HL-60/S4 treated with retinoic acid at 250 ng/mL for 4 days and 3 days (cell line): Measurements from ENCODE around the gene FAS.

Experiments
- in situ Hi-C: fragments of 300-500 bp; cut with MboI; formaldehyde crosslinking; loops from 2 replicates; pipeline ENCODE4 v1.7.0; 2022; ENCODE audit warnings: low sequenced_read_pairs

FAS gene

DNA sequence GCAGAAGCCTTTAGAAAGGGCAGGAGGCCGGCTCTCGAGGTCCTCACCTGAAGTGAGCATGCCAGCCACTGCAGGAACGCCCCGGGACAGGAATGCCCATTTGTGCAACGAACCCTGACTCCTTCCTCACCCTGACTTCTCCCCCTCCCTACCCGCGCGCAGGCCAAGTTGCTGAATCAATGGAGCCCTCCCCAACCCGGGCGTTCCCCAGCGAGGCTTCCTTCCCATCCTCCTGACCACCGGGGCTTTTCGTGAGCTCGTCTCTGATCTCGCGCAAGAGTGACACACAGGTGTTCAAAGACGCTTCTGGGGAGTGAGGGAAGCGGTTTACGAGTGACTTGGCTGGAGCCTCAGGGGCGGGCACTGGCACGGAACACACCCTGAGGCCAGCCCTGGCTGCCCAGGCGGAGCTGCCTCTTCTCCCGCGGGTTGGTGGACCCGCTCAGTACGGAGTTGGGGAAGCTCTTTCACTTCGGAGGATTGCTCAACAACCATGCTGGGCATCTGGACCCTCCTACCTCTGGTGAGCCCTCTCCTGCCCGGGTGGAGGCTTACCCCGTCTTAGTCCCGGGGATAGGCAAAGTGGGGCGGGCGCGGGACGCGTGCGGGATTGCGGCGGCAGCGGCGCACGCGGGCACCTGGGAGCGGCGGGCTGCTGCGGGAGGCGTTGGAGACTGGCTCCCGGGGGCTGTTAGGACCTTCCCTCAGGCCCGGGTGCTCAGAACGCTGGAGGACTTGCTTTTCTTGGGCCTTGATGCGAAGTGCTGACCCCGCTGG lies at the start of gene FAS:
TSS of gene FAS (plus strand) at position 415 of the 777 bp plus-strand sequence. CDS start at position 494, 79 bp downstream.
- in situ Hi-C loops, result no loop called here

DNA sequence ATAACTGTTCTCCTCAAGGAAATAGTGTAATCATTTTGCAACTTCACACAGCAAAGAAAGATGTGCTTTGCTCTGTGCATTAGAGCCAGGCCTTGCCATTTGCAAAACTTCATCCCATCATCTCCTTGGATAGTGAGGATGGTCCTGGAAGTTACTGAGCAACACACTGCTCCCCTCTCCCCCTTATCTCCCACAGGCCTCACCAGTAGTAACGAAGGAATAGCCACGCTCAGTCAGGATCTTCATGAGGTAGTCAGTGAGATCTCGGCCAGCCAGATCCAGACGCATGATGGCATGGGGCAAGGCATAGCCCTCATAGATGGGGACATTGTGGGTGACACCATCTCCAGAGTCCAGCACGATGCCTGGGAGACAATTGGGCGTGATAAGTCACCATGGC lies 49.6 kb upstream of the FAS start:
- in situ Hi-C loops, result loop anchor here (25.0 kb wide), 1 partner anchor 271 kb away; the partner anchor contains the start of gene CH25H

DNA sequence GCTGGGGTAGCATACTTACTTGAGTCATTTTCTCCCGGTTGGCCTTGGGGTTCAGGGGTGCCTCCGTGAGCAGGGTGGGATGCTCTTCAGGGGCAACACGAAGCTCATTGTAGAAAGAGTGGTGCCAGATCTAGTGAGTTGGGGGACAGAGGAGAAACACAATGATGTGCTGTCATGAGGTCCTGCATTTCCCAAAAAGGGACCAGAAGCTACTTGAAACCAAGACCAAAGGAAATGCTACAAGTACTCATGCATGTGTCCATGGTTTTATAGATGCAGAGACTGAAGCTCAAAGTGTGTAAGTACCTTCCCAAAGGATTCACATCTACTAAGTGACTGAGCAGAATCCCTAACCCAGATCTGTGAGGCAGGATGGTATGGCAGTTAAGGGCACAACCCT lies 46.8 kb upstream of the FAS start:
- in situ Hi-C loops, result loop anchor here (25.0 kb wide), 1 partner anchor 269 kb away; the partner anchor contains the start of gene CH25H

DNA sequence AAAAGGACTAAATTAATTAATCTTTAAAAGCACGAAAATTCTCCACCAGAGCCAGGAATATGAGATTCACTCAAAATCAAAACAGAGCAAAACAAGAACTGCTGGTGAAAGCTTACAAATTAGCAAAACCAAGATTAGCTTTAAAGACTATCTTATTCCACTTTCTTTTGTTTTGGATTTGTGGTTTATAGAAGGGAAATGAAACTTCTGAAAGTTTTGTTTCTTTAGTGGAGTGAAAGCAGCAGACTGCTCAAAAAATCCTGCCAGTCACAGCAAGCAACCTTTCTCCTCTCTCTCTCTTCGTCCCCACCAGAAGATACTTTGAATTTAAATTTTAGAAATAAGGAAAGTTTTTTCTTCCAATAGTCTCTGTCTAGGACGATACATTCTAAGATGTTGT lies 45.8 kb upstream of the FAS start:
- in situ Hi-C loops, result loop anchor here (25.0 kb wide), 1 partner anchor 267 kb away; the partner anchor contains the start of gene CH25H

DNA sequence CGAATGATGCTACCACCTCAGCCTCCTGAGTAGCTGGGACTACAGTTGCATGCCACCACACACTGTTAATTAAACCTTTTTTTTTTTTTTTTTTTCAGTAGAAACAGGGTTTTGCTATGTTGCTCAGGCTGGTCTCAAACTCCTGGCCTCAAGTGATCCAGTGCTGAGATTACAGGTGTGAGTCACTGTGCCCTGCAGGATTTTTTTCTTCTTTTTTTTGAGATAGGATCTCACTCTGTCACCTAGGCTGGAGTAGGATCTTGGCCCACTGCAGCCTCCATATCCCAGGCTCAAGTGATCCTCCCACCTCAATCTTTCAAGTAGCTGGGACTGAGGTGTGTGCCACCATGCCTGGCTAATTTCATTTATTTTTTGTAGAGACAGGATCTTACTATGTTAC lies 44.4 kb upstream of the FAS start:
- in situ Hi-C loops, result loop anchor here (25.0 kb wide), 1 partner anchor 266 kb away; the partner anchor contains the start of gene CH25H

DNA sequence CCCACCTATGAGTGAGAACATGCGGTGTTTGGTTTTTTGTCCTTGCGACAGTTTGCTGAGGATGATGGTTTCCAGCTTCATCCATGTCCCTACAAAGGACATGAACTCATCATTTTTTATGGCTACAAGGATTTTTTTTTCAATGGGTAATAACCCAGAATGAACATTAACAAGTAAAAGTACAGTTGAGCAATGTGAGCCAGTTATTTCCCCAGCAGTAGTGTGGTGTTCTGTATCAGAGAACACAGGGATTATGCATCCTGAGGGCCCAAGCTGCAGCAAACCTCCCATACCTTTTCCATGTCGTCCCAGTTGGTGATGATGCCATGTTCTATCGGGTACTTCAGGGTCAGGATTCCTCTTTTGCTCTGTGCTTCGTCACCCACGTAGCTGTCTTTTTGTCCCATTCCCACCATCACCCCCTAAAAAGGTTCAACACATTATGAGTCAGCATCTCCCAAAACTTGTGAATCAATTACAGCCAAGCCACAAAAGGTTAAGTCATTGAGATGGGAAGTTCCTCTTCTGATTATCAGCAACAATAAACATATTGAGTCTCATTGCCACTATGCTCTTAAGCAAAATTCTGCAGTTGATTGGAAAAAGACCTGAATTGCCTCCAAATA lies 43.5 kb upstream of the FAS start:
- in situ Hi-C loops, result loop anchor here (25.0 kb wide), 1 partner anchor 265 kb away; the partner anchor contains the start of gene CH25H

DNA sequence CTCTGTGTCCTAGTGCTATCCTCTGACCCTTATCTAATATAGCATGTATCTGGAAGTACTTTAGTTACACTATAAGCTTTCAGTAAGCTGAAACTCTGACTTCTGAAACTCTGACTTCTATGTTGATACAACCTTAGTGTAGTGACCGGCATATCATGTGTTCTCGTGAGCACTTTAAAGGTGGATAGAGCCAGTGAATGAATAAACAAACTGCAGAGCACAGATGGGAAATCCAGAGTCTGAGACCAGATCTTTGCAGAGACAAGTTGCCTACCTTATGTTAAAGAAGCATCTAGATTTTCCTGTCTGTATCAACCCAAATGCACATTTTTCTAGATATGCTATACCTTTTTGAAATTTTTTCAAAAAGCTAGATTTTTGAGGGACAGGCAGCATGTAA lies 41.5 kb upstream of the FAS start:
- in situ Hi-C loops, result loop anchor here (25.0 kb wide), 1 partner anchor 263 kb away; the partner anchor contains the start of gene CH25H

DNA sequence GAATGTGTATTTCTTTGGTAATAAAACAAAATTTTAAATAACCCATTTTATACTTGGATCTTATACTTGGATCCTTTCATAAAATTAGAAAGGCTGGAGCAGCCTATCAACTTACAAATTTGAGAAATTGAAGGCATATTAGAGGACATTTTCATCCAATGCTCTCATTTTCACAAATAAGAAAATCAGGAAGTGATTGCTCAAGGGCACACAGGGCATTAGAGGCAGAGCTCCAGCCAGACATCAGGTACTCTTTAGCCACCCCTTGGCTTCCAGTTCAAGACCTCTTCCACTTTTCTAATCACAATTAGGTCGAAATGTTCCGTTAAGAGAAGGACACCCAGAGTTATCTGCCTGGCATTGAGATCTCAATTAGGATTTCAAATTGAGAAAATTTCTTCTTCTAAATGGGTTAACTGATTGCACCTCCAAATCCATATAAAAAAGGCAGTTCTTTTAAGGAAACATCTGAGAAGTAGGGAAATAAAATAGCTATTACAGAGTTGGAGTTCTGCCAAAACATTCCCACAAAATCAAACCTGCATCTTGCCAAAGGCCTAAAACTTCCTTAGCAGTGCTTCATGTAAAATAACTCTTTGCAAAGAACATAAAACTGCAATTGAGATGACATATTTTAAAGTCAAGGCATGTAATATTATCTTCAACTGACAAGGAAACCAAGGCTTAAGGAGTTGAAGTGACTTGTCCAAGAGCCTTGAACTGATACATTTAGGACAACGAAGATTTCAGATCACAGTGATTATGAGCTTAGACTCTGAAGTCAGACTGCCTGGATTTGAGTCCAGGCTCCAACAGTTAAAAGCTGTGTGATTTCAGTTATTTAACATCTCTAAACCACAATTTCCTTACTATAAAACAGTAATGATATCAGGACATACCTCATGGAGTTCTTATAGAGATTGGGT lies 40.4 kb upstream of the FAS start:
- in situ Hi-C loops, result loop anchor here (25.0 kb wide), 1 partner anchor 262 kb away; the partner anchor contains the start of gene CH25H

DNA sequence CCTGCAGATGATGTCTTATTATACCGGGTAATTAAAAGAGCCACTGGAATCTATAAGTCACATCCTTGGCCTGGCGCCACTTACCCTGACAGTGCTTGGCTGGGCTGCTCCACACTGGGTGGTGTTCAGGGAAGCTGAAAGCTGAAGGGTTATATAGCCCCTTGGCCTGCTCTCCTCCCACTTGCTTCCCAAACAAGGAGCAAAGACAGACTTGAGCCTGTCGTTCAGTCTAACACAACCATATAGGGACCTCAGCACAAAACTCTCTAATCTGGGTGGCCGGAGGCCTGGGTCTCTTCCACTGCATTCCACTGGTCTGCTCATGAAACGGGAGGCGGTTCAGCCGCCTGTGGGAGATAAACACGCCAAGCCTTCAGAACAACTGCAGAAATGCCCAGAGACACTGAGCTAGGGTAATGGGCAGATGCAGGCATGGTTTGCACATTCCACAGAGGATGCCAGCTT lies 37.9 kb upstream of the FAS start, which contains the start of gene ACTA2:
TSS of gene ACTA2 (minus strand) at position 127 of the 465 bp plus-strand sequence. CDS start 3,843 bp downstream, outside the sequence.
- in situ Hi-C loops, result no loop called here

DNA sequence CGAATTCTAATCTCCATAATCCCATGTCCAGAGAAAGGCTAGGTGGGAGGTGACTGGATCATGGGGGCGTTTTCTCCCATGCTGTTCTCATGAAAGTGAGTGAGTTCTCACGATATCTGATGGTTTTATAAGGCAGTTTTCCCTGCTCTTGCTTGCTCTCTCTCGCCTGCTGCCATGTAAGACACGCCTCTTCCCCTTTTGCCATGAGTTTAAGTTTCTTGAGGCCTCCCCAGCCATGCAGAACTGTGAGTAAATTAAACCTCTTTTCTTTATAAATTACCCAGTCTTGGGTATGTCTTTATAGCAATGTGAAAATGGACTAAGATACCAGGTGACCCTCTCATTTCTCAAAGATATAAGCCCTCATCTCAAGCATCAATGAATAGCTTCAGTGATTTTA lies 36.9 kb upstream of the FAS start:
- in situ Hi-C loops, result no loop called here

DNA sequence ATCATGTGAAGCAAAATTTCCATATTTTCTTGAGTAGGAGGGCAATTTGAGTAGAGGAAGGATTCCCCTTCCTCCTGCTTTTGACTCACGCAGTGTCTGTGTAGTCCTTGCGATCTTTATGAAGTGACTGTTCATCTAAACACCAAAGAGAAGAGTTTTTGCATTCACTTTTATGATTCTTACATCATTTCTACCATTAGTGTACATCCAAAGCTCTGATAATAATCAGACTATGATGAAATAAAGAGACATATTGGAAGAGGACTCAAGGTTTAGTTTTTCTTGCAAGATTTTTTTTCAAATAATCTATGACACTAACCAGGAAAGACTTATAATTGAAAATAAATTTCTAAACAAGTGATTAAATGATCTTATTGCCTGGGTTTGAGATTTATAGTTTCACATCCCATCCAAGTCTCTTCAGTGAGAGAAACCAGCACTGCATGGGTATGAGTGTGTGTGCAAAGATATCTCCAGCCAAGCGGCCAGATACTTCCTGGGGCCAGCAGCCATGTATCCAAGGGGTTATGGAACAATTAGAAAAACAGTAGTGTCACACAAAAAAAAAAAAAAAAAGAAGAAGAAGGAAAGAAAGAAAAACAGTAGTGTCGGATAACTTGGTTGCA lies 36.0 kb upstream of the FAS start:
- in situ Hi-C loops, result no loop called here

DNA sequence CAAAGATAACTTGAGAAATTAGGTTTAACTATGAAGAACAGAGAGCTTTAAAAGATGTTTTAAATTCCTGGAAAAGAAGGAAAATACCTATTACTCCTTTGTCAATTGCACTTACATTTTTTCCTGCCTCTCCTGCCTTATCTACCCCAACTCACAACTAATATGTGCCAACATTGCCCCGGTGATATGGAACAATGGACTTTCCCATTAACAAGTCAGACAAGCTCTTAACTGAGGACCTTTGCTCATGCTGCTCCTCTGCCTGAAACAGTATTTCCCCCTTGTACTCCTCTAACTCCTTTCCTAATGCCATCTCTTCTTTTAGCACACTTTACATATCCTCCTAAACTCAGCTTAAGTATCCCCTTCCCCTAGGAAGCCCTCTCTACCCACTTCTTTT lies 33.2 kb upstream of the FAS start:
- in situ Hi-C loops, result no loop called here

DNA sequence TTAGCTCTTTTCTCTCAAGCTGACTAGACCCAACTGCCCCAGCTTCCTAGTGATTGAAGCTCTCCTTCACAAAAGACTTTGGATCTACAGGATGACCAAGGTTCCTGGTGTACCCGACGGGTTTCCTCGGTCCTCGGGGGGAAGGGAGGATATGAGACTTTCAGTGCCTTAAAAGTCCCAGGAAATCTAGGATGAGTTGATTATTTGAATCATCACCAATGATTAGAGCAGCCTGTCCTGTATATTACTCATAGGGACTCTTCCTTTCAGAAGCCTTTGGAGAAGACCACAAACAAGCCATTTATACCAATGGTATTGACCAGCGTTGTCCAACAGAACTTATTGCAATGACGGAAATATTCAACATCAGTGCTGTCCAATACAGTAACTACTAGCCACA lies 31.9 kb upstream of the FAS start:
- in situ Hi-C loops, result no loop called here

DNA sequence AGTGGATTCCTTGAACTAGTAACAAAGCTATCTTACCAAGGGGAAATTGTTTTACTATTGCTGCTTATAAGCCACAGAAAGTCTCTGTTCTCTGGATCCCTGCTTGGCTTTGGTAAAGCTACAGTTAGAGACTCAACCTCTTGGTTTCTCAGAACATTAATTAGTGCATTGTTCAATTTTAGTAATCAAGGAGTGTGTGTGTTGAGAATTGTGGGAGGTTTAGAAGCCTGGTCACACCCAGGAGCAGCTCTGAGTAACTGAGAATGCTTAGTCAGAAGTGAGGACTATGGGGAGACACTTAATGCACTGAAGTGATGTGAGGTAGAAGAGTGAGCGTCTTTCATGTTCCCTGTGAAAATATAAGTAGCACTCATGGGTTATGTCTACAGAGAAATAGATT lies 29.8 kb upstream of the FAS start:
- in situ Hi-C loops, result no loop called here

DNA sequence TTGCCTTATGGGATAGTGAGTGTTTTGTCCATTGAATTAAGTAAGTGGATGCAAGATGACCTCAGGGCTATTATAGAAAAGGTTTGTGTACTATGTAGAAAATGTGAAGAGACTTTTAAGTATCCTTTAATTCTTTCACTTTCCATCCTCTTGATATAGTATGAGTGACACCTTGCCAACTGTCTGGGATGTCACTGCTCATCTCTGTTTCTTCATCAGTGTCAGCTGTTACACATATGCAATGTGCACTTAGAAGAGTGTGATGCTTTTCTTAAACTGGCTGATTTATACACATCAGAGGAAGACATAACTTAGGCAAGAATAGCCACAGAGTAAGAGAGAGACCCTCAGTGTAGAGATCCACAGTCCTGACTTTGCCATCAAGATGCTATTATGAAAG lies 29.3 kb upstream of the FAS start:
- in situ Hi-C loops, result no loop called here

DNA sequence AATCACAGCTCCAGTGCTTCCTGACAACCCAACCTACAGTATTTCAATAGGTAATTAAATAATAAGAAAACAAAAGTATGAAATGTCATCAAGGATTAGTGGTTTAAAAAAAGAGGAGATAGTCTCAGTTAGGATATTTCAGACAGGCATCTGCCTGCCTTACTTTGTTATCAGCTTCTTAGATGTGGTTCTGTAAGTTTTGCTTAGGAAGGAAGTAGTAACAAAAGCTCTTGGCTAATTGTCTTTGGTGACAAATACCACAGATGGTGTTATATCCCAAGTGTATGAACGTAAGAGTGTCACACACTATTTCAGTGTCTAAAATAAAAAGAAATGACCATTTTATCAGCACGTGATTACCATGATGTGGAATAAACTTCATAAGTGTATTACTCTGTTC lies 28.3 kb upstream of the FAS start:
- in situ Hi-C loops, result no loop called here

DNA sequence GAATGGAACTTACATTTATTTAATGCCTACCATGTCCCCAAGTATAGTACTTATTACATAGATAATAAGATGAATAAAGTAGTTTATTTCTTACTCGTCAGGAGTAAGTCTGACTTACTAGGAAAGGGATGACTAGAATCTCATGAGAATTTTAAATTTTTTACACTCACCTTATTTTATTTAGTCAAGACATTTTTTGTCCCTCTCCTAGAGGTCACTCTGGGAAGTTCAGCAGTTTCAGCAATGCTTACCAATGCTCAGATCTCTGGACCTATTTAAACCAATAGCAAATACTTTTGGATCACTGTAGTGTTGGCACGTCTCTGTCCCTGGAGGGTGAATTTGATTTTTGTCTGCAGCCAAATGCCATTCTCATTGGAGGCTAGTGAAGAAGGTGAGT lies 27.3 kb upstream of the FAS start:
- in situ Hi-C loops, result no loop called here

DNA sequence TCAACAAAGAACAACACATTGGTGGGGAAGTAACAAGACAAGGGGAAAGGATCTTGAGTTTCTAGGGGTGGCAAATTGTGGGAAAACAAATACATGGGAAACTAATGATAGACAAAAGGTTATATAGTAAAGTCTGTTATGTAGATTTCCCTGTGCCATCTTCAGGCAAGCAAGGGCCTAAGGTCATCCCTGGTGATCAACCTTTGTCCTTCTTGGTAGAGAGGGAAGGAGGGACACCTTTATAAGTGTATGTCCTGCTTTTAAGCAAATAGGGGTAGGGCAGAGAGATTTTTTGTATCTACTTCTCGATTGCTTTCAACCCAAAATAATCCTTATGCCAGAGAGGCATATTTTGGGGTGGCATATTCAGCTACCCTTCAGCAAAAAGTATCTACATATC lies 26.2 kb upstream of the FAS start:
- in situ Hi-C loops, result no loop called here

DNA sequence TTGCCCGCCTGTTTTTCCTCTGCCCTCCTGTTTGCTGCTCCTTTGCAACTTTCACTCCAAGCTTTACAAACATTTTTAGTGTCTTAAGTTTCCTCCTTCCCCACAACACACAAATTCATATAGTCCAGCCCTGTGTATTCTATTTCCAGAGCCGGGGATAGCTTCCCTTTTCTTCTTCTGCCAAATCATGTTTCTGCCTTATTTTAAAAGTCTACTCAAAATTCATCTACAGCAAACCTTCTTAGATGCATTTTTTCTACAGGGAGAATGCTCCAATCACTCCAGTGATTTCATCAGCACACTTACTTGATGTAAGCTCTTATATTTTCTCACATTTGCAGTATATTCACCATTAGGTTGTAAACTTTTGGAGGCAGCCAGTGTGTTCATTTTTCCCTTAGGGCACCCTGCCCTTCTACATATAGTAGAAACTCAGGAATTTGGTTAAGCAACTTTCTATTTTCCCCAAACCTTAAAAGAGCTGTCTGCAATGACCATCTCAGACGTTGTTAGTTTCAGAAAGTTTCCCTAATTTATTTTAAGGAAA lies 25.7 kb upstream of the FAS start:
- in situ Hi-C loops, result no loop called here

DNA sequence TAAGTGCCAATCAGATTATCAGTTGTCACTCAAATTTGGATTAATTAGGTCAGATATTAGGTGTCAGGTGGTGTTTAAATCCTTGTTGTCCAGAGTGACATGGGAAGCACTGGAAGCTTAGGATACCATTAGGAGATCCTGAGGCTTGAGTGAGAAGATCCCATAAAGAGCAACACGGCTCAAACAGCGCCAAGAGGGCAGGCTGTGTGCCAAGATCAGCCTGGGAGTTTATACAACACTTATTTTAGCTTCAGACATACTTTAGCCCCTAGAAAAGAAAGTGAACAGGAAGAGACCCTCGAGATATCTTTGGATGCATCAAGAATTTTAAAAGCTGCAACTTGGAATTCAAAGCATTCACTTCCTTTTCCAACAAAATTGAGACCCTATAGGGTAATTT lies 23.8 kb upstream of the FAS start:
- in situ Hi-C loops, result no loop called here
